GM13976 (cell line): ENCODE results near the gene IQGAP1.
"Not testable (repeated sequence)": the region's sequence is repeated elsewhere in the genome, so short reads cannot be mapped to it uniquely, and the experiment has no call there.

Experiments
- DNase-seq: peaks from one replicate; pipeline ENCODE4 v3.0.0; 2012; ENCODE audit warnings: low spot score
- CTCF ChIP-seq: IDR thresholded peaks from 2 replicates; pipeline ENCODE4 v1.5.1; 2012; ENCODE audit warnings: borderline replicate concordance, mild to moderate bottlenecking; ENCODE audit not compliant: insufficient read depth; ENCODE audit errors: extremely low read depth, missing control alignments, control extremely low read depth
- in situ Hi-C: fragments of 300-500 bp; cut with MboI; formaldehyde crosslinking; loops from one replicate; pipeline ENCODE4 v1.12.0; 2022; ENCODE audit warnings: low sequenced_read_pairs, mixed read lengths, inconsistent platforms; ENCODE audit not compliant: unreplicated experiment

Gene IQGAP1

GRCh38 chr15:90345857-90346256 is 42.2 kb upstream of the IQGAP1 start:
- no peak for TF ChIP-seq CTCF
- in situ Hi-C loops = no loop called here
- DNase-seq = no peak

GRCh38 chr15:90347431-90348065 is 40.5 kb upstream of the IQGAP1 start:
- in situ Hi-C loops, DNase-seq: not testable (repeated sequence)

- in situ Hi-C loops = no loop called here
- TF ChIP-seq CTCF = no peak
Observed at GRCh38 chr15:90348456-90348855, 39.6 kb upstream of the IQGAP1 start.

GRCh38 chr15:90349072-90349471 is 39.0 kb upstream of the IQGAP1 start:
- in situ Hi-C loops = no loop called here
- TF ChIP-seq CTCF = no peak
- DNase-seq = no peak

More at GRCh38 chr15:90348456-90348855, 39.6 kb upstream of the IQGAP1 start:
- DNase-seq = no peak

- DNase-seq = no peak
- TF ChIP-seq CTCF = no peak
- in situ Hi-C loops = no loop called here
Observed at GRCh38 chr15:90349821-90350220, 38.2 kb upstream of the IQGAP1 start.

GRCh38 chr15:90351479-90352106 is 36.4 kb upstream of the IQGAP1 start:
- TF ChIP-seq CTCF = no peak
- in situ Hi-C loops = no loop called here
- DNase-seq = no peak

GRCh38 chr15:90352107-90352893 is 35.7 kb upstream of the IQGAP1 start, which contains the start of gene ZNF774:
ZNF774 (plus strand) TSS chr15:90352284; CDS start chr15:90354661, 2,377 bp downstream.
- in situ Hi-C loops = no loop called here
- DNase-seq = peak; percentile 100
- TF ChIP-seq CTCF = no peak
